ENCODE results near the gene GRM1. TPM values are rescaled to one million over a fixed set of nuclear protein-coding genes. Genes with fewer than 3 reads are reported as not detected.

Gene GRM1
- total and polyA plus RNA-seq, 2 experiments from 2014 or later, result 0.29 to 0.63 TPM

- TF ChIP-seq ZNF462 (CRISPR knock-in tag; IDR thresholded peaks at IDR 0.05) (no peak), NANOG (IDR thresholded peaks at IDR 0.05; ENCODE audit: borderline replicate concordance) (no peak), POLR2AphosphoS5 (IDR thresholded peaks at IDR 0.05; ENCODE audit: low read depth) (no peak)
These were observed 817 bp downstream of the GRM1 start (continued) for GRCh38 chr6:146029573-146030184.

- Histone ChIP-seq H3K4me2 (no peak overlapping the region), H3K4me1 (ENCODE audit: insufficient read depth) (peaks cover under 1% of the 10 kb centered on the region; the same call in 1 of the 2 replicates), H2AFZ (no peak overlapping the region), H3F3A (replicated peaks; ENCODE audit: low read depth) (no peaks in the 10 kb centered on the region), H3K4me3 (no peak overlapping the region), H3K27ac (ENCODE audit: low read depth) (no peak overlapping the region), H3K27me3 (ENCODE audit: insufficient read depth) (peaks cover 40% of the 10 kb centered on the region), H3K9me2 (ENCODE audit: insufficient read depth) (no peaks in the 10 kb centered on the region), H4K20me1 (replicated peaks; ENCODE audit: insufficient read depth) (no peaks in the 10 kb centered on the region), H3K79me2 (replicated peaks; ENCODE audit: insufficient read depth) (no peaks in the 10 kb centered on the region), H3K36me3 (ENCODE audit: insufficient read depth) (no peaks in the 10 kb centered on the region)
- H3K27ac Mint-ChIP-seq, result no peak overlapping the region
- ATAC-seq (no peak), DNase-seq (ENCODE audit: low spot score) (no peak)
- H3K9me3 Mint-ChIP-seq, result no peaks in the 10 kb centered on the region
- peaks cover 7% of the 10 kb centered on the region for H3K4me1 Mint-ChIP-seq
- no peak overlapping the region for H3K4me3 Mint-ChIP-seq
- H3K27me3 Mint-ChIP-seq (ENCODE audit: insufficient read depth, low read depth, poor library complexity), result peaks cover 29% of the 10 kb centered on the region
- H3K36me3 Mint-ChIP-seq (ENCODE audit: low read depth), result no peaks in the 10 kb centered on the region
- TF ChIP-seq ZNF462 (CRISPR knock-in tag; IDR thresholded peaks at IDR 0.05), result no peak
- no peak for TF ChIP-seq ZNF331 (CRISPR knock-in tag; IDR thresholded peaks at IDR 0.05; ENCODE audit: low read depth)
- no peak for TF ChIP-seq CREB1 (CRISPR knock-in tag; IDR thresholded peaks at IDR 0.05; ENCODE audit: low read depth)
- no peak for TF ChIP-seq STAT1 (IDR thresholded peaks at IDR 0.05; ENCODE audit: unreplicated experiment)
- TF ChIP-seq ZNF114 (CRISPR knock-in tag; IDR thresholded peaks at IDR 0.05), result no peak
- no peak for TF ChIP-seq POLR2AphosphoS5 (IDR thresholded peaks at IDR 0.05; ENCODE audit: low read depth)
- no peak for TF ChIP-seq CTCF (conservative IDR thresholded peaks at IDR 0.05; ENCODE audit: low read depth in 2 of 2)
These were observed 3.5 kb downstream of the GRM1 start for GRCh38 chr6:146032387-146032786.
